ENCODE results near the gene USP24. TPM values are rescaled to one million over a fixed set of nuclear protein-coding genes. Genes with fewer than 3 reads are reported as not detected.

USP24 gene
- total and polyA plus RNA-seq, 2 donors (not counting 1 experiment from before 2014, with no cell fraction given): 18.9 to 152 TPM

GRCh38 chr1:55081905-55082296 lies 133.3 kb downstream of the USP24 start:
- H4K20me1 ChIP-seq (ENCODE audit: control insufficient read depth, insufficient read depth, low read length, poor library complexity, severe bottlenecking): no peaks in the 10 kb centered on the region
- no peaks in the 10 kb centered on the region for H3K27me3 Mint-ChIP-seq
- intact Hi-C loops (cut with micrococcal nuclease): no loop called here
- no peak for TF ChIP-seq CTCF (IDR thresholded peaks at IDR 0.05)
- no peak for TF ChIP-seq EZH2 (IDR thresholded peaks at IDR 0.05; ENCODE audit: borderline replicate concordance, insufficient read depth, low read depth, low read length, poor library complexity, severe bottlenecking)
- H3K4me1 ChIP-seq (ENCODE audit: control insufficient read depth in 2 of 2, insufficient read depth in 2 of 2, low read length in 2 of 2): no peaks in the 10 kb centered on the region
- no peak overlapping the region for H3K9ac ChIP-seq (ENCODE audit: low read length)
- no peaks in the 10 kb centered on the region for H3K79me2 ChIP-seq (ENCODE audit: control insufficient read depth, insufficient read depth, low read length)
- no peaks in the 10 kb centered on the region for H3K9me3 ChIP-seq (ENCODE audit: control extremely low read depth in 1 of 3, control insufficient read depth in 2 of 3, insufficient read depth in 1 of 3, low read length in 2 of 3)
- ChIA-PET POLR2A (no interaction called here), CTCF (no interaction called here)
- no peaks in the 10 kb centered on the region for H3K27me3 ChIP-seq (replicated peaks in 1 of 4; ENCODE audit: control extremely low read depth in 1 of 4, control insufficient read depth in 3 of 4, insufficient read depth in 4 of 4, low read length in 3 of 4)
- H3K4me3 ChIP-seq (ENCODE audit: control extremely low read depth in 1 of 5, extremely low read depth in 1 of 5, insufficient read depth in 1 of 5, low read depth in 2 of 5, low read length in 4 of 5): no peak overlapping the region
- peaks cover 11 to 98% of the 10 kb centered on the region in 2 experiments for H3K36me3 ChIP-seq (replicated peaks in 1 of 2; ENCODE audit: control extremely low read depth in 1 of 2, control insufficient read depth in 1 of 2, extremely low read depth in 1 of 2, insufficient read depth in 2 of 2, low read length in 1 of 2)
- H3K27ac ChIP-seq (ENCODE audit: low read length in 2 of 2): no peak overlapping the region
- H3K4me1 Mint-ChIP-seq: no peaks in the 10 kb centered on the region
- H3K9me3 Mint-ChIP-seq (ENCODE audit: insufficient read depth): no peaks in the 10 kb centered on the region
- H3K4me3 Mint-ChIP-seq: no peak overlapping the region
- ATAC-seq (ENCODE audit: low read depth) (no peak), DNase-seq (no peak)
- H3K4me2 ChIP-seq (replicated peaks; ENCODE audit: low read depth, low read length, poor library complexity, severe bottlenecking): no peak overlapping the region
- no peak overlapping the region for H3K27ac Mint-ChIP-seq
- no CpG with 5 or more reads among the region's 2 CpGs for WGBS (ENCODE audit: insufficient coverage)
- no peak overlapping the region for H2AFZ ChIP-seq (ENCODE audit: insufficient read depth, low read depth, low read length, poor library complexity, severe bottlenecking)

- Mint-ChIP-seq H3K27ac (no peak overlapping the region), H3K4me3 (no peak overlapping the region), H3K4me1 (no peaks in the 10 kb centered on the region), H3K9me3 (ENCODE audit: insufficient read depth) (no peaks in the 10 kb centered on the region), H3K27me3 (no peaks in the 10 kb centered on the region)
- ATAC-seq (ENCODE audit: low read depth): no peak
- no peak for TF ChIP-seq EZH2 (IDR thresholded peaks at IDR 0.05; ENCODE audit: borderline replicate concordance, insufficient read depth, low read depth, low read length, poor library complexity, severe bottlenecking)
- TF ChIP-seq CTCF (IDR thresholded peaks at IDR 0.05): no peak
- no peak for DNase-seq
- H3K9me3 ChIP-seq (ENCODE audit: control extremely low read depth in 1 of 3, control insufficient read depth in 2 of 3, insufficient read depth in 1 of 3, low read length in 2 of 3): no peaks in the 10 kb centered on the region
- intact Hi-C loops (cut with micrococcal nuclease): no loop called here
- no peak overlapping the region for H2AFZ ChIP-seq (ENCODE audit: insufficient read depth, low read depth, low read length, poor library complexity, severe bottlenecking)
- ChIA-PET POLR2A (interaction anchor here (0.6 kb wide), 1 partner anchor 72 kb away, joined by 3 read pairs; no protein-coding TSS in a partner anchor), CTCF (no interaction called here)
- H3K36me3 ChIP-seq (replicated peaks in 1 of 2; ENCODE audit: control extremely low read depth in 1 of 2, control insufficient read depth in 1 of 2, extremely low read depth in 1 of 2, insufficient read depth in 2 of 2, low read length in 1 of 2): peaks cover 11 to 98% of the 10 kb centered on the region in 2 experiments
- H3K27me3 ChIP-seq (replicated peaks in 1 of 4; ENCODE audit: control extremely low read depth in 1 of 4, control insufficient read depth in 3 of 4, insufficient read depth in 4 of 4, low read length in 3 of 4): no peaks in the 10 kb centered on the region
- H3K4me3 ChIP-seq (ENCODE audit: control extremely low read depth in 1 of 5, extremely low read depth in 1 of 5, insufficient read depth in 1 of 5, low read depth in 2 of 5, low read length in 4 of 5): no peak overlapping the region
- H4K20me1 ChIP-seq (ENCODE audit: control insufficient read depth, insufficient read depth, low read length, poor library complexity, severe bottlenecking): no peaks in the 10 kb centered on the region
- 100% methylated on average over 6 of the region's 9 CpGs for whole genome bisulfite sequencing (ENCODE audit: insufficient coverage)
- H3K27ac ChIP-seq (ENCODE audit: low read length in 2 of 2): no peak overlapping the region
- H3K9ac ChIP-seq (ENCODE audit: low read length): no peak overlapping the region
- no peaks in the 10 kb centered on the region for H3K4me1 ChIP-seq (ENCODE audit: control insufficient read depth in 2 of 2, insufficient read depth in 2 of 2, low read length in 2 of 2)
- H3K79me2 ChIP-seq (ENCODE audit: control insufficient read depth, insufficient read depth, low read length): no peaks in the 10 kb centered on the region
- H3K4me2 ChIP-seq (replicated peaks; ENCODE audit: low read depth, low read length, poor library complexity, severe bottlenecking): no peak overlapping the region
Observed at GRCh38 chr1:55081188-55081904, 133.8 kb downstream of the USP24 start.

Measured in B cell (primary cell).